Trophoblast cell (in vitro differentiated cells and primary cell): Measurements from ENCODE around the gene MPZL2.

Experiments used
- DNase-seq, 2 donors: peaks; one replicate each; pipeline ENCODE4 v3.0.0-alpha.2; 2016
- H2AFZ ChIP-seq: 2 replicates; pipeline ENCODE4 v1.6.1; 2013; ENCODE audit warnings: low read length, moderate library complexity, mild to moderate bottlenecking; ENCODE audit not compliant: insufficient read depth, poor library complexity
- H2AK5ac ChIP-seq: 2 replicates; pipeline ENCODE4 v1.6.1; 2013; ENCODE audit warnings: mild to moderate bottlenecking, low read length
- H2BK120ac ChIP-seq: 2 replicates; pipeline ENCODE4 v1.6.1; 2013; ENCODE audit warnings: low read length, mild to moderate bottlenecking, moderate library complexity; ENCODE audit not compliant: insufficient read depth, poor library complexity
- H2BK12ac ChIP-seq: 2 replicates; pipeline ENCODE4 v1.6.1; 2013; ENCODE audit warnings: mild to moderate bottlenecking, low read length, moderate library complexity
- H2BK5ac ChIP-seq: 2 replicates; pipeline ENCODE4 v1.6.1; 2013; ENCODE audit warnings: low read length, low read depth, moderate library complexity, mild to moderate bottlenecking; ENCODE audit not compliant: poor library complexity
- H3K14ac ChIP-seq: 2 replicates; pipeline ENCODE4 v1.6.1; 2013; ENCODE audit warnings: mild to moderate bottlenecking, low read length
- H3K18ac ChIP-seq: 2 replicates; pipeline ENCODE4 v1.6.1; 2013; ENCODE audit warnings: mild to moderate bottlenecking, low read length
- H3K23ac ChIP-seq: 2 replicates; pipeline ENCODE4 v1.6.1; 2013; ENCODE audit warnings: low read length
- H3K27ac ChIP-seq: 2 replicates; pipeline ENCODE4 v1.5.1; 2013; ENCODE audit warnings: low read depth, mild to moderate bottlenecking, inconsistent platforms, low read length, moderate library complexity
- H3K27me3 ChIP-seq: 2 replicates; pipeline ENCODE4 v1.6.1; 2013; ENCODE audit warnings: inconsistent platforms, mild to moderate bottlenecking, low read length, moderate library complexity; ENCODE audit not compliant: insufficient read depth
- H3K36me3 ChIP-seq, 2 experiments: 1 replicate in 1 of 2; 2 replicates in 1 of 2; pipeline ENCODE4 v1.6.1; 2013; ENCODE audit warnings: low read length in 2 of 2, mild to moderate bottlenecking in 2 of 2, moderate library complexity in 1 of 2; ENCODE audit not compliant: insufficient read depth in 2 of 2, control insufficient read depth in 1 of 2
- H3K4ac ChIP-seq: 2 replicates; pipeline ENCODE4 v1.6.1; 2013; ENCODE audit warnings: low read depth, mild to moderate bottlenecking, low read length, moderate library complexity
- H3K4me1 ChIP-seq, 2 experiments: 1 replicate in 1 of 2; 2 replicates in 1 of 2; pipeline ENCODE4 v1.6.1; 2013; ENCODE audit warnings: low read length in 2 of 2, mild to moderate bottlenecking in 2 of 2, moderate library complexity in 1 of 2; ENCODE audit not compliant: insufficient read depth in 2 of 2, control insufficient read depth in 1 of 2
- H3K4me2 ChIP-seq: 2 replicates; pipeline ENCODE4 v1.6.1; 2013; ENCODE audit warnings: inconsistent platforms, mild to moderate bottlenecking, low read length, moderate library complexity
- H3K4me3 ChIP-seq: 2 replicates; pipeline ENCODE4 v1.5.1; 2013; ENCODE audit warnings: mild to moderate bottlenecking, low read depth, low read length, inconsistent platforms
- H3K79me1 ChIP-seq: one replicate; pipeline ENCODE4 v1.6.1; 2013; ENCODE audit warnings: low read length
- H3K79me2 ChIP-seq: 2 replicates; pipeline ENCODE4 v1.6.1; 2013; ENCODE audit warnings: low read length, mild to moderate bottlenecking; ENCODE audit not compliant: control insufficient read depth, insufficient read depth, poor library complexity
- H3K9ac ChIP-seq: 2 replicates; pipeline ENCODE4 v1.6.1; 2013; ENCODE audit warnings: mild to moderate bottlenecking, low read length
- H3K9me3 ChIP-seq: 2 replicates; pipeline ENCODE4 v1.6.1; 2013; ENCODE audit warnings: low read depth, mild to moderate bottlenecking, control low read depth, inconsistent platforms, low read length; ENCODE audit not compliant: insufficient read depth
- H4K12ac ChIP-seq: 2 replicates; pipeline ENCODE4 v1.6.1; 2013; ENCODE audit warnings: low read depth, mild to moderate bottlenecking, low read length, moderate library complexity
- H4K8ac ChIP-seq: 2 replicates; pipeline ENCODE4 v1.6.1; 2013; ENCODE audit warnings: low read depth, mild to moderate bottlenecking, low read length, moderate library complexity
- H4K91ac ChIP-seq: one replicate; pipeline ENCODE4 v1.6.1; 2013; ENCODE audit warnings: low read depth, mild to moderate bottlenecking, low read length, moderate library complexity
- WGBS: extraction: QIAGEN DNeasy Blood & Tissue Kit; methylation state at CpG from one replicate; pipeline ENCODE4 v1.1.7; 2013; ENCODE audit warnings: missing lambda C conversion rate; ENCODE audit not compliant: insufficient read length, insufficient coverage; ENCODE audit errors: extremely low coverage; 5-methylcytosine and 5-hydroxymethylcytosine counted together

MPZL2 gene

DNA sequence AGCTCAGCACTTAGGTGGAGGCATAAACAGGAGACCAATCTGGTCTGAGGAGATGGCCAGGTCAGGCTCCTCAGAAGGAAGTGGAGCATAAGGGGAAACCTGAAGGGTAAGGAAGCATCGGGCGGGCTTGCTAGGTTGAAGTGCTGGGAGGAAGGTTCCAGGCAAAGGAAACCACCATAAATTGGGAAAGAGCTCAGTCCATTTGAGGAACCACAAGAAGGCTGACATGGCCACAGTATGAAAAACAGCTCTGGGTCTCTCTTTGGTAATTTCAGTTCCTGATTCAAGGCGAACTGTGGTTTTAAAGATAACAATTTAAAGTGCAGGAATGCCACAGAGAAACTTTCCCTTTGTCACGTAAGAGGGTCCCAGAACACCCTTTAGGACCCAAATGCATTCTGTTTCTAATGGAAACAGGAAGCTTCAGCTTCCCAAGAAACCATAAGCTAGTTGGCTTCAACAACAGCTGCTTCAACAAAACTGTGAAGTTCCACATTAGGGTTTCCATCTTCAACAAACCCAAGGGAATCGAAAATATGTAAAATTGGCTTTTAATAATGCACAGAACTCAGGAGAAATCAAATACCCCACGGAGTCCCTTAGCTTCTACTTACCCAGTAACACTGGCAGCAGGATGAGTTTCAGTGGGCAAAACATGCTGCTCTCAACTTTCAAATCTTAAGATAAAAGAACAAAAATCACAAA lies 49.7 kb downstream of the MPZL2 start:
- Histone ChIP-seq H3K9ac (peak overlapping the region; percentile 32), H3K36me3 (no peaks in the 10 kb centered on the region), H3K27ac (no peak overlapping the region), H4K8ac (no peak overlapping the region), H3K4ac (no peak overlapping the region), H3K23ac (peak overlapping the region; percentile 62), H3K4me1 (peaks cover 0 to 2% of the 10 kb centered on the region in 2 experiments), H3K4me3 (no peak overlapping the region), H4K12ac (no peak overlapping the region), H2BK12ac (no peak overlapping the region), H2BK120ac (no peak overlapping the region), H3K9me3 (no peaks in the 10 kb centered on the region), H4K91ac (no peak overlapping the region), H3K79me1 (no peaks in the 10 kb centered on the region), H2AFZ (no peak overlapping the region), H3K79me2 (no peaks in the 10 kb centered on the region), H3K27me3 (no peaks in the 10 kb centered on the region), H2AK5ac (no peak overlapping the region), H3K18ac (no peak overlapping the region), H3K4me2 (no peak overlapping the region), H2BK5ac (no peak overlapping the region), H3K14ac (no peak overlapping the region)
- WGBS, result no CpG with 5 or more reads among the region's 6 CpGs
- DNase-seq, result peak in 1 of 2 donors; percentile 24

DNA sequence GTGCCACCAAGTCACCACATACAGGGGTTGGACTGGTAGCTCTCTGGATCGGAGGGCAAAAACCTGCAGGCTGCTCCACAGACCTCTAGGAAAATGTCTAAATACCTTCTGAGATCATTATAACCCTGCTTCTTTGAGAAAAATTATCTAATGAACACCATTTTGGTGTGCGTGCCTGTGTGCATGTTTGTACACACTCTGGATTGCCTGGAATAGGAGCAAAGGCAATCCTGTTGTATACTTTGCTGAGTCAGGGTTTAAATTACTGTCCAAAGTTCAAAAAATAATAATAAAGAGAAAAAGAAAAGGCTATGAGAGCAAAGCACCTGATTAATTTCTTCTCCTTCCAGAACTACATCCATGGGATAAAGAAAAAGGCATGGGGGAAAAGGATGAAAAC lies 50.3 kb downstream of the MPZL2 start:
- WGBS, result no CpG with 5 or more reads among the region's 2 CpGs
- no peak overlapping the region for H3K14ac ChIP-seq

DNA sequence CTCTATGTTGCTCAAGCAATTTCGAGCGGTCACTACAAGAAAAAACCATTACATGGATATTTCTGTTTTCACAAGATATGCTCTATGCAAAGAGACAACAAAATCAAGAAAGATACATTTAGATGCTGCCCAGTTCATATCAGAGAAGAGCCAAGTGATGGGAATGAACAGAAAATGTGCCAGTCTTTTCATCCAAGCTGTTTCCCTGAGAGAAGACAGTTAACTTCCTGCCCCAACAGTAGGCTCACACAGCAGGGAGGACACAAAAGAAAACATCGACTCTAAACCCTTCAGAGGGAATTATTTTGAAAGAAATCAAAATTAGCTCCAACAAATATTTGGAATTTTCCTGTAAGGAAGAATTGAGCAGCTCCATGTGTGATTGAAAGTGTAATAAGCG lies 50.9 kb downstream of the MPZL2 start:
- no peaks in the 10 kb centered on the region for H3K9me3 ChIP-seq
- no peaks in the 10 kb centered on the region for H3K79me1 ChIP-seq
- H4K12ac ChIP-seq, result no peak overlapping the region
- no peak overlapping the region for H3K27ac ChIP-seq
- no peaks in the 10 kb centered on the region for H3K79me2 ChIP-seq
- no peak overlapping the region for H3K4ac ChIP-seq
- no peak overlapping the region for H4K91ac ChIP-seq
- H3K23ac ChIP-seq, result no peak overlapping the region
- WGBS, result no CpG with 5 or more reads among the region's 4 CpGs
- DNase-seq, result no peak
- H2BK5ac ChIP-seq, result no peak overlapping the region
- no peak overlapping the region for H2AK5ac ChIP-seq
- no peak overlapping the region for H3K4me3 ChIP-seq
- no peaks in the 10 kb centered on the region for H3K27me3 ChIP-seq
- H4K8ac ChIP-seq, result no peak overlapping the region
- no peaks in the 10 kb centered on the region for H3K36me3 ChIP-seq
- no peak overlapping the region for H3K4me2 ChIP-seq
- H2BK120ac ChIP-seq, result no peak overlapping the region
- H3K9ac ChIP-seq, result no peak overlapping the region
- H3K18ac ChIP-seq, result no peak overlapping the region
- peaks cover 0 to 2% of the 10 kb centered on the region in 2 experiments for H3K4me1 ChIP-seq
- H3K14ac ChIP-seq, result no peak overlapping the region
- no peak overlapping the region for H2AFZ ChIP-seq
- H2BK12ac ChIP-seq, result no peak overlapping the region

More for the DNA sequence above, 50.3 kb downstream of the MPZL2 start:
- Histone ChIP-seq H2BK5ac (no peak overlapping the region), H3K18ac (no peak overlapping the region), H3K9me3 (no peaks in the 10 kb centered on the region), H3K27me3 (no peaks in the 10 kb centered on the region), H2AFZ (no peak overlapping the region), H4K91ac (no peak overlapping the region), H3K4me1 (peaks cover 0 to 2% of the 10 kb centered on the region in 2 experiments), H3K4me2 (no peak overlapping the region), H3K79me1 (no peaks in the 10 kb centered on the region), H4K12ac (no peak overlapping the region), H3K4me3 (no peak overlapping the region), H3K27ac (no peak overlapping the region), H4K8ac (no peak overlapping the region), H3K9ac (no peak overlapping the region), H3K36me3 (no peaks in the 10 kb centered on the region), H2BK12ac (no peak overlapping the region), H3K23ac (no peak overlapping the region), H2BK120ac (no peak overlapping the region), H3K4ac (no peak overlapping the region), H2AK5ac (no peak overlapping the region), H3K79me2 (no peaks in the 10 kb centered on the region)
- DNase-seq, result no peak

DNA sequence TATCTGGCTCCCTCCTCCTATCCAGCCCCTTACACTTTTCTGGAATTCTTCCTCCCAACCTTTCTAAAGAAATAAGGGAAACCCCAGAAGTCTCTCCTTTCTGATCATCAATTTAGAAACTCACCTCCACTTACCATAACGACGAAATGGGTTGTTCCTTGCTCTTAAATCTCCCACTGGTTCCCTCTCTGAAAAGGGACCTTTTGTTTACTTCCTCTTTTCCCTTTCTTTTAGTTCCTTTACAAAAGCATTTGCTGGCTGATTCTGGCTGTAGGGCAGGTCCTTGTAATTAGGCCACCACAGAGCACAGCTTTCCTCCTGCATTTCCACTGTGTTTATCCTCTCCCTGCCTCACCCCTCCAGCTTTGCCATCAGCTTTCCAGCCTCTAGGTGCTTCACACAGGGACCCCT lies 51.3 kb downstream of the MPZL2 start:
- Histone ChIP-seq H2AK5ac (no peak overlapping the region), H3K36me3 (no peaks in the 10 kb centered on the region), H2BK5ac (no peak overlapping the region), H4K8ac (no peak overlapping the region), H3K9me3 (no peaks in the 10 kb centered on the region), H2BK12ac (no peak overlapping the region), H3K9ac (no peak overlapping the region), H3K27me3 (no peaks in the 10 kb centered on the region), H3K4me1 (peaks cover 0 to 2% of the 10 kb centered on the region in 2 experiments), H3K4me3 (no peak overlapping the region), H3K79me1 (no peaks in the 10 kb centered on the region), H3K27ac (no peak overlapping the region), H3K4me2 (no peak overlapping the region), H3K14ac (no peak overlapping the region), H4K12ac (no peak overlapping the region), H2BK120ac (no peak overlapping the region), H3K18ac (no peak overlapping the region), H3K79me2 (no peaks in the 10 kb centered on the region), H4K91ac (no peak overlapping the region), H3K4ac (no peak overlapping the region), H2AFZ (no peak overlapping the region), H3K23ac (no peak overlapping the region)
- WGBS, result no CpG with 5 or more reads among the region's 2 CpGs
- no peak for DNase-seq
